Thyroid gland (tissue), 4 donors: ENCODE data around the gene ATL2.

Source experiments
- POLR2A ChIP-seq, 2 donors: fragments of 450-650 bp; IDR thresholded peaks; one replicate each; pipeline ENCODE4 v1.6.1; 2017; ENCODE audit warnings: antibody characterized with exemption in 2 of 2, mild to moderate bottlenecking in 2 of 2, moderate library complexity in 1 of 2
- TF ChIP-seq, protein P1 (sequence below), 6 experiments: fragments of 200-600 bp in 3 of 6; fragments of 450-650 bp in 3 of 6; sonication (generic) in 3 of 6; IDR thresholded peaks; one replicate each; pipeline ENCODE4 v1.5.1; 2016 to 2019; ENCODE audit warnings: antibody characterized with exemption in 6 of 6, mild to moderate bottlenecking in 2 of 6, inconsistent platforms in 1 of 6, moderate library complexity in 1 of 6

DNA sequence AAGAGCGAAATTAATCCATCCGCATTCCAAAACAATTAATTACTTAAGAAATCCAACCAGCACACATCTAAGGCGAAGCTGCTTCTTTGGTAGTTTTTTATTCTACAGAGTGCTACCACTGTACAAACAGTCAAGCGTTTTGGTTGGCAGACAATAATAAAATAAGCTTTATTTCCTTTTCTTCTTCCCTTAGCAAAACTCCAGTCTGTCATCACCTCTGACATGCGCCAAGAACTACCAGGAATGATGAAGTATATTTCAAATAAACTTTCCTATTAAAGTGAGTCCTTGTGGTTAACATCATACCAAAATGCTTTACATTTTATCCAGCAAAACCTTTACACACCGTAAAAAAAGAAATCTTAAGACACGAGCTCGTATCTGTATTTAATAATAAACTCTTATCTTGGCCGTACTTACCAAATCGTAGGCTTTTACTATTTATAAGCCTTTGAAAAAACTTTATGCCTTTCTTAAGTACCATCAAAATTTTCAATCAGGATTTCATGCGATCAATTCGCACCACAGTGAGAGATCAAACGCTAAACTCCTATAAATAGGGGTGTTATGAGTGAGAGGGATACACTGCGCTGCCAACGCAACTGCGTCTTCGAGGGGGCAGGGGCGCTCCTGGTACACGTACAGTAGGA lies 1.3 kb downstream of the ATL2 start:
- TF ChIP-seq, protein P1, sequence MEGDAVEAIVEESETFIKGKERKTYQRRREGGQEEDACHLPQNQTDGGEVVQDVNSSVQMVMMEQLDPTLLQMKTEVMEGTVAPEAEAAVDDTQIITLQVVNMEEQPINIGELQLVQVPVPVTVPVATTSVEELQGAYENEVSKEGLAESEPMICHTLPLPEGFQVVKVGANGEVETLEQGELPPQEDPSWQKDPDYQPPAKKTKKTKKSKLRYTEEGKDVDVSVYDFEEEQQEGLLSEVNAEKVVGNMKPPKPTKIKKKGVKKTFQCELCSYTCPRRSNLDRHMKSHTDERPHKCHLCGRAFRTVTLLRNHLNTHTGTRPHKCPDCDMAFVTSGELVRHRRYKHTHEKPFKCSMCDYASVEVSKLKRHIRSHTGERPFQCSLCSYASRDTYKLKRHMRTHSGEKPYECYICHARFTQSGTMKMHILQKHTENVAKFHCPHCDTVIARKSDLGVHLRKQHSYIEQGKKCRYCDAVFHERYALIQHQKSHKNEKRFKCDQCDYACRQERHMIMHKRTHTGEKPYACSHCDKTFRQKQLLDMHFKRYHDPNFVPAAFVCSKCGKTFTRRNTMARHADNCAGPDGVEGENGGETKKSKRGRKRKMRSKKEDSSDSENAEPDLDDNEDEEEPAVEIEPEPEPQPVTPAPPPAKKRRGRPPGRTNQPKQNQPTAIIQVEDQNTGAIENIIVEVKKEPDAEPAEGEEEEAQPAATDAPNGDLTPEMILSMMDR (IDR thresholded peaks at IDR 0.05) = no peak
- no peak for TF ChIP-seq POLR2A (IDR thresholded peaks at IDR 0.05)
